Testis (tissue), 3 donors: Measurements from ENCODE around the gene WDFY2. TPM values are rescaled to one million over a fixed set of nuclear protein-coding genes. Genes with fewer than 3 reads are reported as not detected.

Source experiments
- DNase-seq: peaks from one replicate; pipeline ENCODE4 v3.0.0-alpha.2; 2019
- H3K27ac ChIP-seq, 2 donors: fragments of 200-600 bp; sonication (generic); one replicate each; pipeline ENCODE4 v1.5.1; 2019
- H3K27me3 ChIP-seq: fragments of 200-600 bp; sonication (generic); one replicate; pipeline ENCODE4 v1.5.1; 2019
- H3K36me3 ChIP-seq: fragments of 200-600 bp; sonication (generic); one replicate; pipeline ENCODE4 v1.5.1; 2017; ENCODE audit warnings: low read depth; ENCODE audit errors: missing control alignments
- H3K4me1 ChIP-seq: fragments of 200-600 bp; sonication (generic); one replicate; pipeline ENCODE4 v1.5.1; 2019
- H3K4me3 ChIP-seq, 2 donors: fragments of 200-600 bp; sonication (generic); one replicate each; pipeline ENCODE4 v1.5.1; 2017 to 2019
- H3K9me3 ChIP-seq: fragments of 200-600 bp; sonication (generic); one replicate; pipeline ENCODE4 v1.5.1; 2017
- POLR2A ChIP-seq: fragments of 450-650 bp; IDR thresholded peaks from one replicate; pipeline ENCODE4 v1.6.1; 2017; ENCODE audit warnings: antibody characterized with exemption, mild to moderate bottlenecking, moderate library complexity
- WGBS, 2 donors: methylation state at CpG; one replicate each; pipeline ENCODE4 v1.1.5; 2018; 5-methylcytosine and 5-hydroxymethylcytosine counted together
- intact Hi-C: fragments of 100-400 bp; cut with DNase I; formaldehyde crosslinking; loops from one replicate; pipeline ENCODE4 v1.15.1; 2023; ENCODE audit warnings: low total_unique reads
- polyA plus RNA-seq: library from polyadenylated mRNA; stranded (reverse); fragments of 350-450 nt; fragmentation: Illumina TruSeq; extraction: RNeasy Lipid Tissue Mini Kit (QIAGEN cat#74804); gene quantifications from one replicate; pipeline ENCODE4 v1.2.3, GENCODE V29; 2014; ENCODE audit warnings: low read depth, low replicate concordance; ENCODE audit not compliant: insufficient read depth
- total RNA-seq, 2 donors: library from RNA; depleted of rRNA; stranded (reverse); fragments of >200 nt; gene quantifications; one replicate each; pipeline ENCODE4 v1.2.3, GENCODE V29; 2016
- TF ChIP-seq, protein P1 (sequence below), 3 experiments: fragments of 450-650 bp in 2 of 3; fragments of 200-600 bp in 1 of 3; sonication (generic) in 1 of 3; IDR thresholded peaks; one replicate each; pipeline ENCODE4 v1.5.1; 2016 to 2019; ENCODE audit warnings: antibody characterized with exemption in 3 of 3, mild to moderate bottlenecking in 2 of 3, moderate library complexity in 1 of 3

WDFY2 gene
- total and polyA plus RNA-seq, 3 donors from 2014 or later = 17.1 to 45.8 (median 36.1) TPM

DNA sequence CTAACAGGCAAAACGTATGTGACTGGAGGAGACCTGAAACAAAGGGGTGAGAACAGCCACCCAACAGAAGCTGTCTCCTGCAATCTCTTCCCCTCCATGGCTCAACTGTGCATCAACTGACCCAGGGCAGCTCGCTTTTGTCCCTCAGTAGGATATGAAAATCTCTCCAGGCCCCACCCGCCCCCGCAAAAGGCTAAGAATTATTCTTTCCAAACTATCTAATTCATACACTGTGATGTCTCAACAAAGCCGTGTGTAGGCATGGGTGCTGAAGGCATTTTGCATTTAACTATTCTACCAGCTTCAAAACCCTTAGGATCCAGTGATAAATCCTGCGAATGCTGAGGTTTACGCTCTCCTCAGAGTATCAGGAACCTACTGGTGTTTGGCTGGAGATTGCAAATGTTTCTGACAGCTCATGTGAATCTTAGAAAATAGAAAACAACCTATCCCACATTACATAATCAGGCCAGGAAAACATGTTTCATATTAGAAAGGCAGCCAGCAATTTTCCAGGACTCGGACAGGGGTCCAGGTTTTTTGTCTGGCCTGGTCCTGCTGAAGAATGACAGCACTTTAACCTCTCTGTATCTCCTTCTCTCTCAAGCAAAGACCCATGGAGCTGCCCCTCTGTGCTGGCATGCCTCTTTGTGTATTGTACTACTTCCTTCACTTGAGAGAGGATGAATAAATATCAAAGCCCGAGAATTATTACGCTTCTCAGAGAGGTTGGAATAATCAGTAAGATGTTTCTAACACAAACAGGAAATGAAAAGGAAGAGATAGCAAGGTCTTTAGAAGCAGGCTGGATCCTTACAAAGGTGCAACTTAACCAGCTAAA is 202.4 kb downstream of the WDFY2 start:
- H3K27ac ChIP-seq = peak overlapping the region in 1 of 2 donors; percentile 50
- TF ChIP-seq, protein P1, sequence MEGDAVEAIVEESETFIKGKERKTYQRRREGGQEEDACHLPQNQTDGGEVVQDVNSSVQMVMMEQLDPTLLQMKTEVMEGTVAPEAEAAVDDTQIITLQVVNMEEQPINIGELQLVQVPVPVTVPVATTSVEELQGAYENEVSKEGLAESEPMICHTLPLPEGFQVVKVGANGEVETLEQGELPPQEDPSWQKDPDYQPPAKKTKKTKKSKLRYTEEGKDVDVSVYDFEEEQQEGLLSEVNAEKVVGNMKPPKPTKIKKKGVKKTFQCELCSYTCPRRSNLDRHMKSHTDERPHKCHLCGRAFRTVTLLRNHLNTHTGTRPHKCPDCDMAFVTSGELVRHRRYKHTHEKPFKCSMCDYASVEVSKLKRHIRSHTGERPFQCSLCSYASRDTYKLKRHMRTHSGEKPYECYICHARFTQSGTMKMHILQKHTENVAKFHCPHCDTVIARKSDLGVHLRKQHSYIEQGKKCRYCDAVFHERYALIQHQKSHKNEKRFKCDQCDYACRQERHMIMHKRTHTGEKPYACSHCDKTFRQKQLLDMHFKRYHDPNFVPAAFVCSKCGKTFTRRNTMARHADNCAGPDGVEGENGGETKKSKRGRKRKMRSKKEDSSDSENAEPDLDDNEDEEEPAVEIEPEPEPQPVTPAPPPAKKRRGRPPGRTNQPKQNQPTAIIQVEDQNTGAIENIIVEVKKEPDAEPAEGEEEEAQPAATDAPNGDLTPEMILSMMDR (IDR thresholded peaks at IDR 0.05) = no peak
- TF ChIP-seq POLR2A = no peak
- no peaks in the 10 kb centered on the region for H3K36me3 ChIP-seq
- no peaks in the 10 kb centered on the region for H3K27me3 ChIP-seq
- WGBS, 2 donors = 41 to 50% methylated on average over 10 of the region's 10 CpGs
- no peaks in the 10 kb centered on the region for H3K9me3 ChIP-seq
- no peak overlapping the region for H3K4me3 ChIP-seq
- intact Hi-C loops = no loop called here
- peaks cover 14% of the 10 kb centered on the region for H3K4me1 ChIP-seq
- DNase-seq = no peak

DNA sequence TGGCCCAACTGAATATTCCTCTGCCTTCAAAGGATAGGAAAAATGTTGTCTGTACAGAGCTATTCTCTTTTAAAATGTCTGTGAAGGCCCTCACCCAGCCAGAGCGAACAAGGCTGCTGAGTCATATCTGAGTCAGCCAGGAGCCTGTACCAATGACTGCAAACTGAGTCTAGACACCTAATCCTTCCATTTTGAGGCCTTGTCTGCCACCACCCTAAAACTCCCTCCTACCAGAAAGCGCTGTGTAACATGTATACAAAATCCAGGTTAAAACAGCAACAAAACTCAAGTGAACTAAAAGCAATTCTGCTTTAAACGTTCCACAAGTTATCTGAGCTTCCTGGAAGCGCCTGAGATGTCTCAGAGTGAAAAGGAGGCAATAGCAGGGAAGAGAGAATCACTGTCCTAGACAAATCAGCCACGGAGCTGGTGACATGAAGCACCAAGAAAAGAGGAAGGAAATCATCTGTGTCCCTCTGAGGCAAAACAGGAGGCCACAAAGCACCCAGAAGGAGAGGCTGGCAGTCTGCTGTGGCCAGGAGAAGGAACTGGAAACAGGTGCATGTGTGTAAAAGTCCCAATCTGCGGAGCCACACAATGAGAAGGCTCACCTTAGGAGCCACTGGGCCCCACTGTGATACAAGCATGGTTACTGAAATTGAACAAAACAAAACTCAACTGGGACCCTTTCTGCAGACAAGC is 209.5 kb downstream of the WDFY2 start:
- Histone ChIP-seq H3K4me1 (no peaks in the 10 kb centered on the region), H3K9me3 (no peaks in the 10 kb centered on the region), H3K4me3 (no peak overlapping the region), H3K27me3 (no peaks in the 10 kb centered on the region), H3K36me3 (no peaks in the 10 kb centered on the region), H3K27ac (no peak overlapping the region)
- no peak for DNase-seq
- no peak for TF ChIP-seq POLR2A
- TF ChIP-seq, protein P1 (IDR thresholded peaks at IDR 0.05) = no peak
- intact Hi-C loops = no loop called here
- WGBS, 2 donors = 84% methylated on average over 6 of the region's 6 CpGs

DNA sequence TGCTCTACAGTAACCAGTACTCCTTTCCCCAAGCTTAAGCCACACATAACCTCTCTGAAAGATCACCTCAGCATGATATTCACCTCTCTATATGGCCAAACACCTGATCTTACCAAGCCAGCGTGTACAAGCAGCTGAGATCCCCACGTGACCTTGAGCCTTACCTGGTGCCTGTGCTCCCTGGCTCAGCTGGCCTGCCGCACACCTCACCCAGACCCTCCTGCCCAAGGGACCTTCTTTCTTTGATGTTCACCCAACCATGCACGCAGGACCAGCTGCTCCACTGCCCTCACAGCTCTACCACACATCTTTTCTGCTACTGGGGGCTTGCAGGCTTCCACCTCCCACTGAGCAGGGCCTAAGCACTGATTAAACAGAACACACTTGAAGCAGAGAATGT is 210.7 kb downstream of the WDFY2 start:
- intact Hi-C loops = loop anchor here (5.0 kb wide), 1 partner anchor 1998 kb away; no protein-coding TSS in a partner anchor
- no peak for TF ChIP-seq POLR2A
- TF ChIP-seq, protein P1 (IDR thresholded peaks at IDR 0.05) = no peak
- Histone ChIP-seq H3K27me3 (no peaks in the 10 kb centered on the region), H3K27ac (no peak overlapping the region), H3K36me3 (no peaks in the 10 kb centered on the region), H3K4me3 (no peak overlapping the region), H3K4me1 (no peaks in the 10 kb centered on the region), H3K9me3 (no peaks in the 10 kb centered on the region)
- DNase-seq = no peak
- 72 to 100% methylated on average over 1 to 4 of the region's 4 CpGs for WGBS, 2 donors

DNA sequence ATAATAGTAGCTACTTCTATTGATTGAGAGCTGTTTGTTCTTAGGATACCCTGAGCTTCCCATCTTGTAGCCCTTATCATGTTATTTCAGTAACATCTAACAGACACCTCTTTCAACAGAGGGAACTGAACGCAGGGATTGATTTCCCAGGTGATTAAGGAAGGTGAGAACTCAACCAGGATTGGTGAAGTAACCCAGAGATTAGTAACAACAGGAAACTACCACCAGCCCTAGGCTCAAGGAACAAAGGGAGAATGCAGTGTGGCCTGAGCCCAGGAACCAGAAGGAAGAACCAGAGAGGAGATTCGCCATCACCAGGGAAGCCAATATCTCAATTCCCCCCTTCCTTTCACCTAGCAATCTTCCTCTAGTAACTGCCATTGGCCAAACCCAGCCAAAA is 211.2 kb downstream of the WDFY2 start:
- Histone ChIP-seq H3K4me3 (no peak overlapping the region), H3K9me3 (no peaks in the 10 kb centered on the region), H3K27me3 (no peaks in the 10 kb centered on the region), H3K4me1 (no peaks in the 10 kb centered on the region), H3K36me3 (no peaks in the 10 kb centered on the region), H3K27ac (no peak overlapping the region)
- no peak for DNase-seq
- TF ChIP-seq POLR2A = no peak
- TF ChIP-seq, protein P1 (IDR thresholded peaks at IDR 0.05) = no peak
- 95% methylated on average over 2 of the region's 2 CpGs for WGBS, 2 donors
- intact Hi-C loops = loop anchor here (5.0 kb wide), 1 partner anchor 1998 kb away; no protein-coding TSS in a partner anchor
